Upper lobe of left lung (tissue), 6 donors: ENCODE measurements around the gene SLC25A26. TPM values are rescaled to one million over a fixed set of nuclear protein-coding genes. Genes with fewer than 3 reads are reported as not detected.
"Not testable (repeated sequence)": the region's sequence is repeated elsewhere in the genome, so short reads cannot be mapped to it uniquely, and the experiment has no call there.

Source experiments
- ATAC-seq, 2 donors: fragments of 200-7000 bp; cut with Tn5 transposase; one replicate each; pipeline ENCODE4 v1.9.1; 2022; ENCODE audit warnings: mild to moderate bottlenecking in 2 of 2, moderate library complexity in 2 of 2; ENCODE audit not compliant: low FRiP score in 2 of 2
- DNase-seq, 2 donors: peaks; one replicate each; pipeline ENCODE4 v3.0.0-alpha.2; 2019 to 2020
- H3K27ac ChIP-seq, 4 donors: fragments of 200-600 bp; sonication (generic); one replicate each; pipeline ENCODE4 v1.5.1; 2016 to 2019
- H3K27me3 ChIP-seq, 4 donors: fragments of 200-600 bp; sonication (generic); one replicate each; pipeline ENCODE4 v1.5.1; 2017 to 2019
- H3K36me3 ChIP-seq, 4 donors: fragments of 200-600 bp; sonication (generic); one replicate each; pipeline ENCODE4 v1.5.1; 2016 to 2019
- H3K4me1 ChIP-seq, 4 donors: fragments of 200-600 bp; sonication (generic); one replicate each; pipeline ENCODE4 v1.5.1; 2018 to 2019
- H3K4me3 ChIP-seq, 4 donors: fragments of 200-600 bp; sonication (generic); one replicate each; pipeline ENCODE4 v1.5.1; 2017 to 2019; ENCODE audit warnings: mild to moderate bottlenecking in 2 of 4, moderate library complexity in 1 of 4
- H3K9me3 ChIP-seq, 4 donors: fragments of 200-600 bp; sonication (generic); one replicate each; pipeline ENCODE4 v1.5.1; 2018 to 2019
- CTCF ChIP-seq, 6 experiments: fragments of 450-650 bp in 4 of 6; fragments of 200-600 bp in 2 of 6; sonication (generic) in 2 of 6; IDR thresholded peaks; one replicate each; pipeline ENCODE4 v1.5.1; 2016 to 2019; ENCODE audit warnings: antibody characterized with exemption in 6 of 6
- EP300 ChIP-seq, 4 donors: sonication (generic); formaldehyde crosslinking; IDR thresholded peaks; one replicate each; pipeline ENCODE4 v1.5.1; 2017; ENCODE audit warnings: antibody characterized with exemption in 4 of 4, control low read depth in 2 of 4
- POLR2A ChIP-seq, 4 donors: fragments of 450-650 bp; IDR thresholded peaks; one replicate each; pipeline ENCODE4 v1.5.1; 2016 to 2017; ENCODE audit warnings: antibody characterized with exemption in 4 of 4, mild to moderate bottlenecking in 2 of 4
- POLR2AphosphoS5 ChIP-seq, 2 donors: sonication (generic); formaldehyde crosslinking; IDR thresholded peaks; one replicate each; pipeline ENCODE4 v1.5.1; 2017; ENCODE audit warnings: antibody characterized with exemption in 2 of 2
- WGBS, 2 donors: methylation state at CpG; one replicate each; pipeline ENCODE4 v1.1.5; 2017 to 2018; 5-methylcytosine and 5-hydroxymethylcytosine counted together
- total RNA-seq, 6 donors: library from RNA; depleted of rRNA in 4 of 6; stranded (reverse); fragments of >200 nt in 4 of 6; gene quantifications; one replicate each; pipeline versions ENCODE4 v1.1.0 to v1.2.1, GENCODE V29; 2016 to 2021
- donor health status: DM: no; HTN: no; CAD: no; lungs with moderate emphysema.
- donor health status: DM: no; HTN: yes; CAD: no; lungs with severe emphysema.

Gene SLC25A26
- total RNA-seq, 6 donors from 2014 or later, result 8.4 to 18.8 (median 17.0) TPM

- H3K27me3 ChIP-seq, result no peaks in the 10 kb centered on the region
- DNase-seq (no peak), ATAC-seq (no peak)
- TF ChIP-seq CTCF (IDR thresholded peaks at IDR 0.05) (no peak), EP300 (IDR thresholded peaks at IDR 0.05) (no peak), POLR2A (IDR thresholded peaks at IDR 0.05) (no peak), POLR2AphosphoS5 (IDR thresholded peaks at IDR 0.05) (no peak)
- H3K9me3 ChIP-seq, result peaks cover 0 to 8% (median 3%) of the 10 kb centered on the region in 4 donors
- H3K36me3 ChIP-seq, result peaks cover 0 to 29% (median 7%) of the 10 kb centered on the region in 4 donors
- peak overlapping the region; percentile 46 to 79 (median 58) for H3K27ac ChIP-seq
- 87 to 89% methylated on average over 14 of the region's 14 CpGs for WGBS, 2 donors
- no peak overlapping the region for H3K4me3 ChIP-seq
- peaks cover 16 to 25% (median 20%) of the 10 kb centered on the region in 4 donors for H3K4me1 ChIP-seq
Measured at GRCh38 chr3:66419036-66419435, 198.2 kb downstream of the SLC25A26 start.

- H3K9me3 ChIP-seq, H3K27me3 ChIP-seq, H3K27ac ChIP-seq, H3K4me3 ChIP-seq, ATAC-seq, H3K36me3 ChIP-seq, DNase-seq: not testable (repeated sequence)
- 95 to 100% methylated on average over 3 of the region's 3 CpGs for WGBS, 2 donors
- H3K4me1 ChIP-seq, result peaks cover 16 to 38% (median 32%) of the 10 kb centered on the region in 4 donors
Measured at GRCh38 chr3:66421144-66421543, 200.3 kb downstream of the SLC25A26 start.

- not testable (repeated sequence) for H3K4me3 ChIP-seq, H3K27ac ChIP-seq, ATAC-seq, H3K36me3 ChIP-seq, H3K27me3 ChIP-seq, H3K9me3 ChIP-seq, DNase-seq
- peaks cover 16 to 35% (median 29%) of the 10 kb centered on the region in 4 donors for H3K4me1 ChIP-seq
- WGBS, 2 donors, result 98 to 100% methylated on average over 3 of the region's 3 CpGs
Measured at GRCh38 chr3:66421893-66422292, 201.1 kb downstream of the SLC25A26 start.

- Histone ChIP-seq H3K27me3 (no peaks in the 10 kb centered on the region), H3K9me3 (peaks cover 0 to 8% (median 3%) of the 10 kb centered on the region in 4 donors), H3K4me3 (no peak overlapping the region), H3K4me1 (peaks cover 7 to 24% (median 20%) of the 10 kb centered on the region in 4 donors), H3K36me3 (peaks cover 0 to 2% (median 0%) of the 10 kb centered on the region in 4 donors), H3K27ac (peak overlapping the region in 1 of 4 donors; percentile 3)
- TF ChIP-seq POLR2AphosphoS5 (IDR thresholded peaks at IDR 0.05) (no peak), CTCF (IDR thresholded peaks at IDR 0.05) (no peak), POLR2A (IDR thresholded peaks at IDR 0.05) (no peak), EP300 (IDR thresholded peaks at IDR 0.05) (no peak)
- WGBS, 2 donors, result 60 to 73% methylated on average over 3 of the region's 3 CpGs
- ATAC-seq, result no peak
- DNase-seq, result no peak
Measured at GRCh38 chr3:66423791-66424190, 203.0 kb downstream of the SLC25A26 start.

- H3K9me3 ChIP-seq, result peaks cover 0 to 8% (median 3%) of the 10 kb centered on the region in 4 donors
- H3K4me3 ChIP-seq, result no peak overlapping the region
- ATAC-seq (peak; percentile 51 to 56), DNase-seq (no peak)
- 79 to 84% methylated on average over 5 of the region's 5 CpGs for WGBS, 2 donors
- H3K4me1 ChIP-seq, result peaks cover 5 to 25% (median 17%) of the 10 kb centered on the region in 4 donors
- TF ChIP-seq POLR2AphosphoS5 (IDR thresholded peaks at IDR 0.05) (no peak), CTCF (IDR thresholded peaks at IDR 0.05) (no peak), EP300 (IDR thresholded peaks at IDR 0.05) (no peak), POLR2A (IDR thresholded peaks at IDR 0.05) (no peak)
- H3K27ac ChIP-seq, result peak overlapping the region in 1 of 4 donors; percentile 25
- H3K36me3 ChIP-seq, result peaks cover 0 to 2% (median 0%) of the 10 kb centered on the region in 4 donors
- no peaks in the 10 kb centered on the region for H3K27me3 ChIP-seq
Measured at GRCh38 chr3:66425032-66425431, 204.2 kb downstream of the SLC25A26 start.

GRCh38 chr3:66425576-66426114 lies 204.8 kb downstream of the SLC25A26 start:
- H3K4me1 ChIP-seq, result peaks cover 5 to 25% (median 17%) of the 10 kb centered on the region in 4 donors
- no peak overlapping the region for H3K4me3 ChIP-seq
- no peaks in the 10 kb centered on the region for H3K27me3 ChIP-seq
- 85 to 87% methylated on average over 7 of the region's 7 CpGs for WGBS, 2 donors
- DNase-seq (no peak), ATAC-seq (no peak)
- no peaks in the 10 kb centered on the region for H3K36me3 ChIP-seq
- peaks cover 0 to 8% (median 3%) of the 10 kb centered on the region in 4 donors for H3K9me3 ChIP-seq
- H3K27ac ChIP-seq, result peak overlapping the region in 2 of 4 donors; percentile 16 to 25
- TF ChIP-seq POLR2AphosphoS5 (IDR thresholded peaks at IDR 0.05), result no peak
- no peak for TF ChIP-seq EP300 (IDR thresholded peaks at IDR 0.05)
- no peak for TF ChIP-seq POLR2A (IDR thresholded peaks at IDR 0.05)
